Stimulated activated CD8-positive, alpha-beta memory T cell treated with anti-CD3 and anti-CD28 coated beads, Interleukin-4, amount 100 ng/mL, for 48 hours (primary cell): ENCODE data around the gene RIC1.
"Not testable (repeated sequence)": the region's sequence is repeated elsewhere in the genome, so short reads cannot be mapped to it uniquely, and the experiment has no call there.

Experiments used
- DNase-seq: peaks from one replicate; pipeline ENCODE4 v3.0.0-alpha.2; 2020

RIC1 gene, protein sequence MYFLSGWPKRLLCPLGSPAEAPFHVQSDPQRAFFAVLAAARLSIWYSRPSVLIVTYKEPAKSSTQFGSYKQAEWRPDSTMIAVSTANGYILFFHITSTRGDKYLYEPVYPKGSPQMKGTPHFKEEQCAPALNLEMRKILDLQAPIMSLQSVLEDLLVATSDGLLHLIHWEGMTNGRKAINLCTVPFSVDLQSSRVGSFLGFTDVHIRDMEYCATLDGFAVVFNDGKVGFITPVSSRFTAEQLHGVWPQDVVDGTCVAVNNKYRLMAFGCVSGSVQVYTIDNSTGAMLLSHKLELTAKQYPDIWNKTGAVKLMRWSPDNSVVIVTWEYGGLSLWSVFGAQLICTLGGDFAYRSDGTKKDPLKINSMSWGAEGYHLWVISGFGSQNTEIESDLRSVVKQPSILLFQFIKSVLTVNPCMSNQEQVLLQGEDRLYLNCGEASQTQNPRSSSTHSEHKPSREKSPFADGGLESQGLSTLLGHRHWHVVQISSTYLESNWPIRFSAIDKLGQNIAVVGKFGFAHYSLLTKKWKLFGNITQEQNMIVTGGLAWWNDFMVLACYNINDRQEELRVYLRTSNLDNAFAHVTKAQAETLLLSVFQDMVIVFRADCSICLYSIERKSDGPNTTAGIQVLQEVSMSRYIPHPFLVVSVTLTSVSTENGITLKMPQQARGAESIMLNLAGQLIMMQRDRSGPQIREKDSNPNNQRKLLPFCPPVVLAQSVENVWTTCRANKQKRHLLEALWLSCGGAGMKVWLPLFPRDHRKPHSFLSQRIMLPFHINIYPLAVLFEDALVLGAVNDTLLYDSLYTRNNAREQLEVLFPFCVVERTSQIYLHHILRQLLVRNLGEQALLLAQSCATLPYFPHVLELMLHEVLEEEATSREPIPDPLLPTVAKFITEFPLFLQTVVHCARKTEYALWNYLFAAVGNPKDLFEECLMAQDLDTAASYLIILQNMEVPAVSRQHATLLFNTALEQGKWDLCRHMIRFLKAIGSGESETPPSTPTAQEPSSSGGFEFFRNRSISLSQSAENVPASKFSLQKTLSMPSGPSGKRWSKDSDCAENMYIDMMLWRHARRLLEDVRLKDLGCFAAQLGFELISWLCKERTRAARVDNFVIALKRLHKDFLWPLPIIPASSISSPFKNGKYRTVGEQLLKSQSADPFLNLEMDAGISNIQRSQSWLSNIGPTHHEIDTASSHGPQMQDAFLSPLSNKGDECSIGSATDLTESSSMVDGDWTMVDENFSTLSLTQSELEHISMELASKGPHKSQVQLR (N-terminal part only)

DNA sequence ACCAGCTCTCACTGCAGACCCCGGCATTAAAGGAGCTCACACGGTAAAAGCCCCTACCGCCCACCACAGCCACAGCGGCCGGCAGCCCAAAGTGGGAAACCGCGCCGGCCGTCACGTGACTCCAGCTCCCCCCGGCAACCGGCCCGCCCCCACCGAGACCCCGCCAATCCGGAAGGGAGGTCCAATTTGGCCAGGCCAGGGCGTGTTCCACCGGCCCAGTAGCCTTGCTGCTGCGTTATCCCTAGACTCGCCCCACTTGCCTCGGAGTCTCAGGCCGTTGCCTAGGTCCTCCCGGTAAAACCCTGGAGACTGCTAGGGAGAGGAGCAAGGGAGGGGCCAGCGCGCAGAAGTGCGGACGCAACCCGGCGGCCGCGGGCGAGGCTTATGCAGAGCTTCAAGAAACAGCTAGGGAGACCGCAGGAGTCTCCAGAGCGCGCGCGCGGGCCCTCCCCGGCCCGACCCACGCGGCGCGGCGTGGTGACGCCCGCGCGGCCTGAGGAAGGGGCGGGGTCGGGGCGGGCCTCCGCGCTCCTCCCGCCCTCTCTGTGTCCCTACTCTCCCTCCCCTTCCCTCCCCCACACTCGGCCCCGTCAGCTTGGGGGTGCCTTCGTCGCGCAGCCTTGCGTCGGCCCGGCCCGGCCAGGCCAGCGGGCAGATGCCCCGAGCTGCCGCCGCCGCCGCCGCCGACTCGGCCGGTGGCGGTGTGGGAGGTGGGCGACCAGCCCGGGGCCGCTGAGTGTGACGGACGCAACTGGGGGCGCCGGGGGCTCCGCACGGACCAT is at the start of gene RIC1:
RIC1 (plus strand) TSS at position 578 of the 782 bp plus-strand sequence; CDS start at position 781, 203 bp downstream.
- DNase-seq: peak; percentile 91

DNA sequence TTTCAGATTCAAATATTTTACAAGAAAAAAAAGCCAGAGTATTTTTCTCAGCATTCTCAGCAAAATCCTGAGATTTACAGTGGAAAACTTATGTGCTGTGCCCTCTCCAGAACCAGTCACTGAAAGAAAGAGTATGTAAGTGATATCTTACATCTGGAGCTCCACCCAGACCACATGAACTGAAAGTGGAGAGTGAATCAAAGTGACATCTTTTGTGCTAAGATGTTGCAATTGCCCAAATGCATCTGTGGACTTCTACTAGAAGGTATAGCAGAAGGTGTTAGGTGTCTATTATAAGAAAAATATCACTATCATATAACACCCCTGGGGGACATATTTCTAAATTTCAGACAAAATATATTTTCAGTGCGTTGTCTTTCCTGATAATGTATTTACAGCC is 49.0 kb upstream of the RIC1 start:
- no peak for DNase-seq

DNA sequence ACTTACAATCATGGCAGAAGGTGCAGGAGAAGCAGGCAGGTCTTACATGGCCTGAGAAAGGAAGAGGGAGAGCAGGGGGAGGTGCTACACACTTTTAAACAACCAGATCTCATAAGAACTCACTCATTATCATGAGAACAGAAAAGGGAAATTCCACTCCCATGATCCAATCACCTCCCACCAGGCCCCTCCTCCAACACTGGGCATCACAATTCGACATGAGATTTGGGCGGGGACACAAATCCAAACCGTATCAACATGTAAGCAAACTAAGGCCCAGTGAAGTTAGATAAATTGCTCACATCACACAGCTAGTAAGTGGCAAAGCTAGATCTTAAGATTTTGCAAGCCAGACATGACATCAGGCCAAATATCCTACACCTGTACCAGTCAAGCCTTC is 48.3 kb upstream of the RIC1 start:
- no peak for DNase-seq

DNA sequence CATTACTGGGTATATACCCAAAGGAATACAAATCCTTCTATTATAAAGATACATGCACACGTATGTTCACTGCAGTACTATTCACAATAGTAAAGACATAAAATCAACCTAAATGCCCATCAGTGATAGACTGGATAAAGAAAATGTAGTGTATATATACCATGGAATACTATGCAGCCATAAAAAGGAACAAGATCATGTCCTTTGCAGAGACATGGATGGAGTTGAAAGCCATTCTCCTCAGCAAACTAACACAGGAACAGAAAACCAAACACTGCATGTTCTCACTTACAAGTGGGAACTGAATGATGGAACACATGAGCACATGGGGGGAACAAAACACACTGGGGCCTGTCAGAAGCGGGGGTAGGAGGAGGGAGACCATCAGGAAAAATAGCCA is 47.2 kb upstream of the RIC1 start:
- not testable (repeated sequence) for DNase-seq

DNA sequence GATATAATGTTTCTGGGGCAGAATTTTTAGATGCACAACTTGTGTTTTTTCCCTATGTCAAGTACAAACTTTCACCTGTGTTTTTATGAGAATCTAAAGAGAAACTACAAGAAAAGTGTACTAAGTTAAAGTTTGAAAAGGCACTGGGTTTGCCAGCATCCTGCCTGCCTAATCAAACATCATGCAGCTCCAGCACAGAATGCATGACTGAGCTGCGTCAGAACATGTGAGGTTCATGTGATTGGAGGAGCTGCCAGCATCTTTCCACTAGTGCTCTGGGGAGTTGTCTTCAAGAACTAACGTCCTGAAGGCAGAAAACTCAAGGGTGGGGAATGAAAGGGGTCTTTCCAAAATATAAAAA is 46.1 kb upstream of the RIC1 start:
- peak; percentile 43 for DNase-seq

DNA sequence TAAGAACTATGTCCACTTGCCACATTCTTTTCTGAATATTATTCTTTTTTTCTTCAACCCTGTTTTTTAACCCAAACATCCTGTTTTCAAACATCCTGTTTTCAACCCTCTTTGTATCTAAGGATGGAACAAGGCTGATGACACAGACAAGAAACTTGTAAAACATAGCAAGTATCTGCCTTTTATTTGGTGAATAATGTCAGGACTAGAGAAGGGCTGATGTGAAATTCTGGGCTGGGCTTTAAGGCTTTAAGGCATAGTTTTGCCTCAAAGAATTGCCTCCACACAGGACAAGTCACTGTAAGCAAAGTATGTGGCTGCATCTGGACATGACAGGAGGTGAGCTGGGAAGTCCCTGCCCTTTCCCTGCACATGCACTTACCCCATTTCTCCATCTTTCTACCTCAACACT is 42.5 kb upstream of the RIC1 start:
- no peak for DNase-seq

DNA sequence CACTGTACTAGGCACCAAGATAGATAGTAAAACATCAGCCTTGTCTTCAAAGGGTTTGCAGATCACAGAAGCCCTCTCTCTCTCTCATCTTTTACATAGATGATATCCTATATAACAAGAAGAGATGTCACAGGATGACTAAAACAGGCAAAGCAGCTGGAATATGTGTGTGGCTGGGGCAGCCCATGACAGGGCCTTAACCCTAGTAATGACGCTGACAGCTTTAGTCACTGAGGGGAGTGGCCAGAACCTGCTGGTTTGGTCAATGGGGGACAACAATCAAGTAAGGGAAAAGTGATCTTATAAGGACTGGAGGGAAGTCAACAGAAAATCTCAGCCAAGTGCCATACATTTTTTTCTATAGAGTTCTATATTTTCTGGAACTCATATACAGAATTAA is 41.9 kb upstream of the RIC1 start:
- peak; percentile 68 for DNase-seq

DNA sequence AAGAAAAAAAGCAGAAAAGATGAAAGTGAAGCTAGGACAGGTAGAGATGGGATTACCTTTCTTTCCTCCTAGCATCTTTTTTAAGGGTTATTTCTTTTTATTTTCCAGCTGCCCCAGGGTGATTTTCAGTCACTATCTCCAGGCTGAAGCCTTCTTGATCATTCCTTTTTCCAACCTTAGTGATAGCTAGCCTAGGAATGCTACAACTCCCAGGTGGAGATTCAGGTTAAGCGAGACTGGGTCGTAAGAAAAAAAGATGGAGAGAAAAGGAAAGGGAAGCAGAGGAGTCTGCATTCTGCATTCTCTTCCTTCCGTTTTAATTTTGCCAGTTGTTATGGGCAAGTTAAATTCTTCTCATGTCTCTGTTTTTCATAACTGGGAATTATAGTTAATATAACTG is 36.7 kb upstream of the RIC1 start:
- no peak for DNase-seq

DNA sequence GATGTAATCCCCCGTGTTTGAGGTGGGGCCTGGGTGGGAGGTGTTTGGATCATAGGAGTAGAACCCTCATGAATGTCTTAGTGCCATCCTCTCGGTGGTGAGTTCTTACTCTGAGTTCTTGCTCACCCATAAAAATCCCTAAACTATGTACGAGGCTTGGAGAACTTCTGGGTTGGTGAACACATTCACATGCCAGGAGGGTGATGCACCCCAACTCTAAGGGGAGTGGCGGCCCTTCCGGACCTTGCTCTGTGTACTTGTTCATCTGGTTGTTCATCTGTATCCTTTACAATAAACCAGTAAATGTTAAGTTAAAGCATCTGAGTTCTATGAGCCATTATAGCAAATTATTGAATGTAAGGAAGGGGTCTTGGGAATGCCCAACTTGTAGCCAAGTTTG is 36.0 kb upstream of the RIC1 start:
- no peak for DNase-seq

DNA sequence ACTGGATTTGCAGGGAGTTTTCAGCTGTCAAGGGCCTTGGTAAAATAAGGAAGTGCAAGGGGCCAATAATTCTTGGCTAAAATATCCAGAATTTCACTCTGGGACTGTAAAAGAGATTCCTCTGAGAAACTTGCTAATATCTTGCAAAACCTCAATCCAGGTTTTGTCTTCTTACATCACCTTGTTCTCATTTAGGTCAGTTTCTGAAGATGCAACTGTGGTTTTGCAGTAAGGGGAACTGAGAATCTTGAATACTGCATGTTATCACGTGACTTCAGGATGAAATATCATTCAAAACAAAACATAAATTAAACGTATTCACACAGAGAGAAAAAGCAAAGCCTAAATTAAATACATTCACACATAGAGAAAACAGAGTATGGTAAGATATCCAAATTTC is 35.0 kb upstream of the RIC1 start:
- no peak for DNase-seq

DNA sequence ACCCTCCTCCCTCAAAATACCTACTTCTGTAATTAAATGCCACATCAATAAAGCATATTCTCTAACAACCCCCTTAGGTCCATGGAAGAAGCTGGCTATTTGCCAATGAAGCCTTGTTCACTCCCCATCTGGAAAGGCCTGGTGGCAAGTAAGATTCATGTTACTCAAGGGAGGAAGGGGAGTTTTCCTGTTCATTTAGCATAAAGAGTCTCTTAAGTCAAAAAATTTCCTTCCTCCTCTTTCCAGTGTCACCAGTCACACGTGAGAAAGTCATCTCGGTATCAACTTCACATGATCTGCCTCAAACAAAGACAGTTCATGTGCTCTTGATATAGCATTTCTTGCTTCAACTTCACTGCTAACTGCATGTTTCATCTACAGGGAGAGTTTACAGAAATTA is 32.7 kb upstream of the RIC1 start:
- no peak for DNase-seq

DNA sequence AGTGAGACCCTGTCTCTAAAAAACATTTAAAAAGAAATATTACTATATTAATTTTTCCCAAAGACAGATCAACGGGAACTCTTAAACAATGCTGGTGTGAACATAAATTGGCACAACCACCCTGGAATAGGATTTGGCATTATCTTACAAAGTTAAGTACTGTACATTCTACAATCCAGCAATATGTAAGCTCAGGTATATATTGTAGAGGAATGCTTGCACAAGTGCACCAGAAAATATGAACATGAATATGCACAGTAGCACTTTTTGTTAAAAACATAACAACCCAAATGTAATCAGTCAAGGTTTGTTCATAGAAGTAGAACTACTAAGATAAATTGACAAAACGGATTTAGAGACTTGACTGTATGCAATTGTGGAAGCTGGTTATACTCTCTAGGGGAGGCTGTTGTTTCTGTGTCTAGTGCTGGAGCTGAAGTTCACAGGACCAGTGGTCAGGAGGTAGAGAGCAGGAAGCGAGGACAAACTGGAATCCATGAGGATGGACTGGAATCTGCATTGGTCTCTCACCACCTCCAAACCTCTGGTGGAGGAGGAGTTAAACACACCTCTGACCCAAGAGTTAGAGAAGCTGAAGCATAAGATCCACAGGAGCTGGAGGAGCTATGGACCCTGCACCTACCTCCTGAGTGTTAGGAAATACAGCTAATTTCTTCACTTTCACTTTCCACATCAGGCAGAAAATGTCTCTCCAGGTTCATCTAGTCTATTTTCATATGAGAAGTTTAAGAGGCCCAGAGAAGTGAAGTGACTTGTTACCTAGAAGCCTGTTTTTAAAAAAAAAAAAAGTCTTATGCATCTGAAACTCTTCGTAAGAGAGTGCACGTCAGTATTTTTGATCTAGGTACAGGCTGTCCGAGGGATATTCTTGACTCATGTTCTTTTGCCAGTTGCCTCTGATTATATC is 20.3 kb upstream of the RIC1 start:
- DNase-seq: no peak

DNA sequence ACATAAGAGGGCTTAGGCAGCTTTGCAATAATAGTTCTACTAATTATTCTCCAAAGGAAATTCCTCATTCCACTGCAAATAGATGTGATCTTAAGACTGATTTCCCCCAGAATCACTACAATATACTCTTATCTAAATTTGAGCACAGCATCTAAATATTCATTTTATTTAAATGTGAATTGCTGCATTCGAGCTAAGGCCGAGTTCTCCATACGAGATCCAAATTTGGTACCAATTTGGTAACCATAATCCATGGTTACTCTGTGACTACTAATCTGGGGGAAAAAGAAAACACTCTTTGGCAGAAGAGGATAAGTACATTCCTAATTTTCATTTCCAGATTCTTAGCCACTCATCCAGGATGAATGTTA is 19.7 kb upstream of the RIC1 start:
- no peak for DNase-seq

DNA sequence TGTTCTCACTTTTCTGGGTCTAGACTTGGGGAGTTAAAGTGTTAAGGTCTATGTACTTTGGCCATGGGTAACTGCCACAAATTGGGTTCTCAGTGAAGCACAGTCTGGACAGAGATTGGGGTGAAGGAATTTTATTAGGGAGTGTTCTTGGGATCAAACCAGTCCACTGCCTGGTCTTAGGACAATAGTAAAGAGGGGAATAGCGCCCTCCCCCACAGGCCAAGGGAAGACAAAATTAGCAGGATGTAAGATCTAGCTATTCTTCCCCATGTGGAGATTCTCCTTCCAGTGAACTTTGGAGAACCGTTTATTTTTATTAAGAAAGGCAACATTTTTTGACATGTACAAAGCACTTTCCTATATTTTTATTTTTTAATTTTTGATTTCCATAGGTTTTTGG is 18.4 kb upstream of the RIC1 start:
- no peak for DNase-seq

DNA sequence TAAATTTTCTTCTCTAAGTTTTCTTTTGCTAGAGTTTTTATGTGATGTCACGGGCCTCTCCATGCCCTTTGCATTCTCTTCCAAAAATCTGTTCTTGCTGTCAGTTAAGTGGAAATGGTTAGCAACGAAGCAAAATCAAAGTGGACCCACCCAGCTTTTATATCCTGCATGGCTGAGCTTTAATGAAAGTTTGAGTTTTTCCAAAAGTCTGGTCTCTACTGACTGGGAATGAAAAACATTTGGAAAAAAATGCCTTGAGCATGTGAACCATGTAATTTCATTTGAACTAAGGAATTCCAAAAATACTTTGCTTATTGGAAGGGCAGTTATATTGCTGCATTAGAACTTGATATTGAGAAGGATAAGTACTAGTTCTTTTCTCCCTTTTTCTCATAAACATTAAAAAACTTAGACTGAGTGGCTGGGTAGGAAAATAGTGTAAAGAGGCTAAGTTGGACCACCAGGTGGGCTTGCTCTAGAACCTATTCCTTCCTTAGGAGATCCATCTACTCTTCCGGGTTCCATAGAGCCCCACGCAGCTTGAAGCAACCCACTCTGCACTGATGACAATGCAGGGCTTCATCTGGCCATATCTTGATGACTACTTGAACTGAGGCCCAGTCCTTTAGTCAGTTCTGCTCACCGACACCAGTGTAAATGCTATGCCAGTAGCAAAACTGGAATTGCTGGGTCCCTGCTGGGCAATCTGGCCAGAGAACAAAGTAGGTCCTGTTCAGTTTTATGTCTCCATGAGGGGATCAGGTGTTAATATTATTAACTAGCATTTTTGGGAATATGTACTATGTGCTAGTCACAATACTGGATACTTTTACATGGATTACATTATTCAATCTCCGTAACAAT is 17.4 kb upstream of the RIC1 start:
- DNase-seq: no peak

DNA sequence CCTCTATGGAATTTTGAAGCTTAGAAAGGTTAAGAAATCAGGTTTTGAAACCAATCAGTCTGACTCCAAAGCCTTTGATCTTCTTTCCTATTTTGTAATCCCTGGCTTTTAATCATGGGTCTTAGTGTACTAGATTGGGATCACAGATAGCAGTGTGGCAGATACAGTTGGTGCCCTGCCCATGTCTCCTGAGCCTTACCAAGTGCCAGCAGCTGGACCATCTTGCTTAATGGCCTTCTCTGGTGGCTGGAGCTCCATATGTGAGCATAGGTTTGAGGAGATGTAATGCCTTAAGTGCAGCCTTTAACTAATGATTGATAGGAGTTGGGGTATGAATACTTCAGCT is 16.7 kb upstream of the RIC1 start:
- DNase-seq: no peak

DNA sequence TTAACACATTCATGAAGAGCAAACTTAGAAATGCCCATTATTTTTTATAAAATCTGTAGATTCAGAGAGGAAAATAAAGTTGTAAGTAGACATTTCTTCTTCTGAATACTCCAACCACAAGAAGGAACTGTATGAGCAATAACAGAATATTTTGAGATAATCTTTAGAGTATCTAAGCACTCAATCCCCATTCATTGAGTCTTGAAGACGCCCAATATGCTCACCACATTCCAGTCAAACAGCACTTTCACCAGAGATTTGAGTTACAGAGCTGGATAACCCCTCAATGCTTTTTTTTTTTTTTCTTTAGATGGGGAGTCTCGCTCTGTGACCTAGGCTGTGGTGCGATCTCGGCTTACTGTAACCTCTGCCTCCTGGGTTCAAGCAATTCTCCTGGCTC is 14.7 kb upstream of the RIC1 start:
- DNase-seq: no peak

DNA sequence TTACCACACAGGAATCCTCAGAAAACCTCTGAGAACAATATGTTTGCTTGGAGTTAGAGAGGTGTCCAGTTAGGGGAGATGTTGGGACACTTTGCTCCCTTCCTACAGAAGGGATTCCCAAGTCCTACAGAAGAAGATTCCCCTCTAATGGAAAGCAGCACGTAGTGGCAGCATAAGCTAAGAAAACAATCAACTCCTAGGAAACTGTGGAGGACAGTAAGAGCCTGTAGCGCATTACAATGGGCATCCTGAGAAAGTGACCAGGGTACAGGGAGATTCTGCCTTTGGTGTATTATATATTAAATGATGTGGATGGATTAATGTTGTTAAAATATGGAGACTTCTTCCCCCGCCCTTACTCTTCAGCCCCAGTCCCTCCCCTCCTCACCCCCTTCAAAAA is 13.9 kb upstream of the RIC1 start:
- DNase-seq: no peak

DNA sequence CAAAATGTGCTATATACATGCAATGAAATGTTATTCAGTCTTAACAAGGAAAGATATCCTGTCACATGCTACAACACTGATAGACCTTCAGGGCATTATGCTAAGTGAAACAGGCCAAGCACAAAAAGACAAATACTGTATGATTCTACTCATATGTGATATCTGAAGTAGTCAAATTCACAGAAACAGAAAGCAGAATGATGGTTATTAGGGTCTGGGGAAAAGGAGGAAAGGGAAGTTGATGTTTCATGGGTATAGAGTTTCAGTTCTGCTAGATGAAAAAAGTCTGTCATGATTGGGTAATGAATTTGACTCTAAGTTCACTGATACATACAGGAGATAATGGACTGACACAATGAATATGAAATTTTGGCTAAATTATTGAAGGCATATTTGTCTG is 11.2 kb upstream of the RIC1 start:
- DNase-seq: no peak

DNA sequence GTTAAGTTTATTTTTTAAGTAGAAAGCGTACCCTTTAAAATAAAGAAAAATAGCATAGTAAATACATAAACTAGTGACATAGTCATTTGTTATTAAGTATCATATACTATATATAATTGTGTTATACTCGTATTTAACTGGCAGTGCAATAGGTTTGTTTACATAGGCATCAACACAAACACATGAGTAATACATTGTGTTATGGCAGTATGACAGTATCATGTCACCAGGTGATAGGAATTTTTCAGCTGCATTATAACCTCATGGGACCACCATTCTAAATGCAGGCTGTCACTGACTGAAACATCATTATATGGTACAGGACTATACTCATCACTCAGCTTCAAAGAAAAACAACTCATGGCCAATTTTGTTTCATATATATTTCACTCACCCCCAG is 8.4 kb upstream of the RIC1 start:
- DNase-seq: no peak

DNA sequence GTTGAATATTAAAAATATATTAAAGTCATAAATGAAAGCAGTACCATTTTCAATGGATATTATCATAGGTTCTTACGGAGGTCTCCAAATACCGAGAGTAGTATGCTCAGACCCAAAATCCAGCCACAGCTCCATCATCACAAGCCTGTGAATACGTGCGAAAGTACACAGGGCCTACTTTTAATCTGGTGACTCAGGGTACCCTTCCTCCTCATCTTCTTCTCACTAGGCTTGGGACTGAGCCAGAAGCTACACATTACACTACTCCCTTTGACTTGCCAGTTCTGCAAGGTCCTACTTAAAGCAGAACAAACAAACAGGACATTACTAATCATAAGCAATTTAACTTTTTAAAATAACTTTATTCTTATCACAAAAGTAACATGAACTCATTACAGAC is 7.6 kb upstream of the RIC1 start:
- DNase-seq: no peak
